GM23338 (cell line): ENCODE measurements around the gene CD4.
A peak's percentile ranks its signal among the peaks of the same experiment; 100 is the strongest.

ENCODE experiments used
- CREB1 ChIP-seq: fragments of 250-450 bp; sonication (Bioruptor Pico); IDR thresholded peaks from 2 replicates; pipeline ENCODE4 v1.5.0; 2020; ENCODE audit warnings: low read depth, mild to moderate bottlenecking, moderate library complexity
- CTCF ChIP-seq, 2 experiments: fragments of 200-600 bp in 1 of 2; sonication (generic) in 1 of 2; conservative IDR thresholded peaks; 2 replicates each; pipeline versions ENCODE4 v1.5.1 to v1.6.1; 2016 to 2017; ENCODE audit warnings: antibody characterized with exemption in 2 of 2, low read depth in 2 of 2, mild to moderate bottlenecking in 2 of 2, moderate library complexity in 1 of 2
- EZH2phosphoT487 ChIP-seq: fragments of 200-600 bp; sonication (generic); IDR thresholded peaks from one replicate; pipeline ENCODE4 v1.8.1; 2018; ENCODE audit warnings: antibody characterized with exemption; ENCODE audit not compliant: unreplicated experiment
- JUNB ChIP-seq: IDR thresholded peaks from one replicate; pipeline ENCODE4 v1.6.1; 2016; ENCODE audit warnings: antibody characterized with exemption; ENCODE audit not compliant: unreplicated experiment
- NANOG ChIP-seq: IDR thresholded peaks from 2 replicates; pipeline ENCODE4 v1.6.1; 2016; ENCODE audit warnings: antibody characterized with exemption, borderline replicate concordance
- ZNF114 ChIP-seq: fragments of 250-450 bp; sonication (Bioruptor Pico); IDR thresholded peaks from 2 replicates; pipeline ENCODE4 v1.5.0; 2020; ENCODE audit warnings: mild to moderate bottlenecking, moderate library complexity

- TF ChIP-seq CTCF (conservative IDR thresholded peaks at IDR 0.05; ENCODE audit: low read depth in 2 of 2) (peak; percentile 19 to 46; a peak in 1 of 4 replicates), JUNB (no peak), CREB1 (CRISPR knock-in tag) (no peak), EZH2phosphoT487 (no peak), ZNF114 (no peak), NANOG (no peak)
Measured at GRCh38 chr12:6868211-6869048, 79.1 kb downstream of the CD4 start.
